ENCODE measurements around the gene PTPRF.
A peak's percentile ranks its signal among the peaks of the same experiment; 100 is the strongest.

The PTPRF gene

GRCh38 chr1:43559714-43560113 is 29.0 kb downstream of the PTPRF start:
- Histone ChIP-seq H3K4me3 (no peak overlapping the region), H3K27ac (no peak overlapping the region)
- TF ChIP-seq CTCF (IDR thresholded peaks at IDR 0.05): no peak

GRCh38 chr1:43560286-43560685 is 29.6 kb downstream of the PTPRF start:
- no peak for TF ChIP-seq CTCF (IDR thresholded peaks at IDR 0.05)
- Histone ChIP-seq H3K27ac (no peak overlapping the region), H3K4me3 (no peak overlapping the region)
- no peak for DNase-seq (ENCODE audit: low spot score)

More at GRCh38 chr1:43559714-43560113, 29.0 kb downstream of the PTPRF start:
- no peak for DNase-seq (ENCODE audit: low spot score)

- H3K4me3 ChIP-seq: no peak overlapping the region
- peak overlapping the region in 1 of 2 donors; percentile 63 for H3K27ac ChIP-seq
- DNase-seq (ENCODE audit: low spot score): no peak
- TF ChIP-seq CTCF (IDR thresholded peaks at IDR 0.05): no peak
Observed at GRCh38 chr1:43563876-43564539, 33.3 kb downstream of the PTPRF start.

GRCh38 chr1:43564551-43565348 is 34.1 kb downstream of the PTPRF start:
- Histone ChIP-seq H3K4me3 (peak overlapping the region; percentile 79), H3K27ac (peak overlapping the region in 1 of 2 donors; percentile 53)
- TF ChIP-seq CTCF (IDR thresholded peaks at IDR 0.05): no peak
- no peak for DNase-seq (ENCODE audit: low spot score)

GRCh38 chr1:43565600-43566360 is 35.1 kb downstream of the PTPRF start:
- no peak for TF ChIP-seq CTCF (IDR thresholded peaks at IDR 0.05)
- peak overlapping the region in 1 of 2 donors; percentile 53 for H3K27ac ChIP-seq
- DNase-seq (ENCODE audit: low spot score): no peak
- H3K4me3 ChIP-seq: peak overlapping the region; percentile 79

- no peak overlapping the region for H3K27ac ChIP-seq
- peak overlapping the region; percentile 79 for H3K4me3 ChIP-seq
- DNase-seq (ENCODE audit: low spot score): no peak
- TF ChIP-seq CTCF (IDR thresholded peaks at IDR 0.05): no peak
Observed at GRCh38 chr1:43566382-43567044, 35.8 kb downstream of the PTPRF start.

Data from coronary artery (tissue), 2 donors.